ENCODE data around the gene PLEKHA5. TPM values are rescaled to one million over a fixed set of nuclear protein-coding genes. Genes with fewer than 3 reads are reported as not detected.
"Not testable (repeated sequence)": the region's sequence is repeated elsewhere in the genome, so short reads cannot be mapped to it uniquely, and the experiment has no call there.

Gene PLEKHA5
- total RNA-seq, 1 donor, result 40.7 TPM

- TF ChIP-seq, protein P1, sequence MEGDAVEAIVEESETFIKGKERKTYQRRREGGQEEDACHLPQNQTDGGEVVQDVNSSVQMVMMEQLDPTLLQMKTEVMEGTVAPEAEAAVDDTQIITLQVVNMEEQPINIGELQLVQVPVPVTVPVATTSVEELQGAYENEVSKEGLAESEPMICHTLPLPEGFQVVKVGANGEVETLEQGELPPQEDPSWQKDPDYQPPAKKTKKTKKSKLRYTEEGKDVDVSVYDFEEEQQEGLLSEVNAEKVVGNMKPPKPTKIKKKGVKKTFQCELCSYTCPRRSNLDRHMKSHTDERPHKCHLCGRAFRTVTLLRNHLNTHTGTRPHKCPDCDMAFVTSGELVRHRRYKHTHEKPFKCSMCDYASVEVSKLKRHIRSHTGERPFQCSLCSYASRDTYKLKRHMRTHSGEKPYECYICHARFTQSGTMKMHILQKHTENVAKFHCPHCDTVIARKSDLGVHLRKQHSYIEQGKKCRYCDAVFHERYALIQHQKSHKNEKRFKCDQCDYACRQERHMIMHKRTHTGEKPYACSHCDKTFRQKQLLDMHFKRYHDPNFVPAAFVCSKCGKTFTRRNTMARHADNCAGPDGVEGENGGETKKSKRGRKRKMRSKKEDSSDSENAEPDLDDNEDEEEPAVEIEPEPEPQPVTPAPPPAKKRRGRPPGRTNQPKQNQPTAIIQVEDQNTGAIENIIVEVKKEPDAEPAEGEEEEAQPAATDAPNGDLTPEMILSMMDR (IDR thresholded peaks at IDR 0.05; ENCODE audit: insufficient read depth, low read length), result no peak
- no peak for DNase-seq (ENCODE audit: low read depth)
- no peak overlapping the region for H3K4me3 ChIP-seq (ENCODE audit: low read depth, low read length)
Observed at GRCh38 chr12:19375888-19376287, 246.4 kb downstream of the PLEKHA5 start.

DNA sequence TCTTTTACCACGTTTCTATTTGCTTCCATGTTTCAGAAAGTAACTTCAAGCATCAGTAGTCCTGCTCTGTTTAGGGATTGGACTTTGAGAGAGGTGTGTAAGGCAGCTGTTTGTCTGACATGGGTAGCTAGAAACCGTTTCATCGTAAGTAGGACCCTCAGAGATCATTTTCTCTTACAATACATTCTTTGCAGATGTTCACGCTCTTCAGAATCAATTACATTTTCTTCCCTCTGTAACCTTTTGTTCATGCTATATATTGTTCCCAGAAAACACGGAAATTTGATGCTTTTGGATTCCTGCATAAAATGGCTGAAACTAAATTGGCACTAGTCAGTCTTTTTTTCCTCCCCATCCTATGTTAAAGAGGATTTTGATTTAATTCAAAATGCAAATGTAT lies 247.2 kb downstream of the PLEKHA5 start:
- TF ChIP-seq, protein P1 (IDR thresholded peaks at IDR 0.05; ENCODE audit: insufficient read depth, low read length), result no peak
- H3K4me3 ChIP-seq (ENCODE audit: low read depth, low read length), result no peak overlapping the region
- DNase-seq (ENCODE audit: low read depth), result no peak

DNA sequence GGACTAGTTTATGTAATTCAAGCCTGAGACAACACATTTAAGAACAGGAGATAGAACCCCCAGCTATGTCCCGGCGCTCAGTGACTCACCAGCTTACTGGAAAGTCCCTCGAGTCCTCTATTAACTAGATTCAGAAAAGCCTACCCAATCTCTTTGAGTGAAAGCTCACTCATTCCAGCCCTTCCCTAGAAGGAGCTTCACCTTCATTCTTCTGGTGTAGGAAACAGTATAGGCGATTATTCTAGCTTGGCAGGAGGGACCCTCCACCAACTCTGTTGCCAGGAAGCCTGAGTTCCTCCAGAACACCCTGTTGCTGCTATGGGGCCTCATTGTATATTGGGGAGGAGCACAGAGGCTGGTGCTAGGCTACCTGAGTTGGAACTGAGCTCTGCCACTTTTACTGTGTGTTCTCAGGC lies 252.6 kb downstream of the PLEKHA5 start:
- H3K4me3 ChIP-seq (ENCODE audit: low read depth, low read length), result no peak overlapping the region
- DNase-seq (ENCODE audit: low read depth), result peak; percentile 85
- TF ChIP-seq, protein P1 (IDR thresholded peaks at IDR 0.05; ENCODE audit: insufficient read depth, low read length), result no peak

DNA sequence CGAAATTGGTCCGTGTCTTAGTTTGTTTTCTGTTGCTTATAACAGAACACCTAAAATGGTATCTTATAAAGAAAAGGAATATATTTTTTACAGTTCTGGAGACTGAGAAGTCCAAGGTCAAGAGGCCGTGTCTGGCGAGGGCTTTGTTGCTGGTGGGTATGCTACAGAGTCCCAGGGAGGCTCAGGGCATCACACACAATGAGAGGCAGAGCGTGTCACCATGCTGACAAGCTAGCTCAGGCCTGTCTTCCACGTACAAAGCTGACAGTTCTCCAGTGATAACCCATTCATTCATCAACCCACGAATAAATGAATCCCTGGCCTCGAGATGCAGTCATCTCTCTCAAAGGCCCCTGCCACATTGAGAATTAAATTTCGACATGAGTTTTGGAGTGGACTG lies 253.0 kb downstream of the PLEKHA5 start:
- no peak for DNase-seq (ENCODE audit: low read depth)
- TF ChIP-seq, protein P1 (IDR thresholded peaks at IDR 0.05; ENCODE audit: insufficient read depth, low read length), result no peak
- no peak overlapping the region for H3K4me3 ChIP-seq (ENCODE audit: low read depth, low read length)

- H3K4me3 ChIP-seq (ENCODE audit: low read depth, low read length), result no peak overlapping the region
- TF ChIP-seq, protein P1 (IDR thresholded peaks at IDR 0.05; ENCODE audit: insufficient read depth, low read length), result no peak
Observed at GRCh38 chr12:19387161-19387560, 257.6 kb downstream of the PLEKHA5 start.

GRCh38 chr12:19388131-19388549 lies 258.6 kb downstream of the PLEKHA5 start:
- TF ChIP-seq, protein P1 (IDR thresholded peaks at IDR 0.05; ENCODE audit: insufficient read depth, low read length), result no peak
- DNase-seq (ENCODE audit: low read depth), result peak; percentile 35

More at GRCh38 chr12:19387161-19387560, 257.6 kb downstream of the PLEKHA5 start:
- DNase-seq (ENCODE audit: low read depth), result peak; percentile 34

DNA sequence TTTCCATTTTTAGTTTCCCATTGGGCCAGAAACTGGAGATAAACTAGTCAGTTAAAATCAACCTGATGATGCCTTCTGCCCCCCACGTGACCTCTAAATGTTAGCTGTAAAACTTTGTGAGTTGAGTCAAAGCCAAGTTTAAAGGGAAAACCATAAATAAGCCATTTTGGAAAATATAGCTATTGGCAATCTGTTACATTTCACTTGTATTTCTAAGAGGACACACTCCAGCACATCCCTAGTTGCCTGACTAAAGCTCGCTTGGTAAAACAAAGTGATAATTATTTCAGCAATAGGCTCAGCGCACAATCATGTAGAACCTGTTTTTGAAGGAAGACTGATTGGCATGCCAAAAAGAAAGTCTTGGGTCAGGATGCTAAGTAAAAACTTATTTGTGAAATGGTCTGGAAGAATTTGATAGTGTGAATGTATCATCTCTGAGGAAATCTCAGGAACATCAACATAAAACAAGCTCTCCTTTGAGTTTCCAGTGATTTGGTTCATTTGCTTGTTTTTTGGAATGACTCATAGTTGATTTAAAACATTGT lies 260.6 kb downstream of the PLEKHA5 start:
- TF ChIP-seq, protein P1 (IDR thresholded peaks at IDR 0.05; ENCODE audit: insufficient read depth, low read length), result no peak
- DNase-seq (ENCODE audit: low read depth), result peak; percentile 69
- H3K4me3 ChIP-seq (ENCODE audit: low read depth, low read length), result no peak overlapping the region

More at GRCh38 chr12:19388131-19388549, 258.6 kb downstream of the PLEKHA5 start:
- H3K4me3 ChIP-seq (ENCODE audit: low read depth, low read length), result no peak overlapping the region

- not testable (repeated sequence) for DNase-seq (ENCODE audit: low read depth); H3K4me3 ChIP-seq (ENCODE audit: low read depth, low read length)
Observed at GRCh38 chr12:19392644-19393043, 263.1 kb downstream of the PLEKHA5 start.

All from fibroblast of the aortic adventitia (primary cell).